Measurements from ENCODE around the gene VENTX. TPM values are rescaled to one million over a fixed set of nuclear protein-coding genes. Genes with fewer than 3 reads are reported as not detected.

The VENTX gene
- total RNA-seq, 1 donor from 2014 or later: not detected

GRCh38 chr10:133206356-133207040, 31.2 kb upstream of the VENTX start:
- intact Hi-C loops (cut with micrococcal nuclease): no loop called here
- Mint-ChIP-seq H3K4me3 (ENCODE audit: low read depth) (no peak overlapping the region), H3K27me3 (ENCODE audit: low read depth) (no peaks in the 10 kb centered on the region), H3K27ac (no peak overlapping the region), H3K4me1 (ENCODE audit: low read depth) (peaks cover 2% of the 10 kb centered on the region), H3K36me3 (ENCODE audit: low read depth) (no peaks in the 10 kb centered on the region), H3K9me3 (no peaks in the 10 kb centered on the region)
- DNase-seq (ENCODE audit: low spot score): no peak

GRCh38 chr10:133207041-133207600, 30.5 kb upstream of the VENTX start:
- DNase-seq (ENCODE audit: low spot score): no peak
- no peak overlapping the region for H3K4me3 Mint-ChIP-seq (ENCODE audit: low read depth)
- no peaks in the 10 kb centered on the region for H3K27me3 Mint-ChIP-seq (ENCODE audit: low read depth)
- intact Hi-C loops (cut with micrococcal nuclease): no loop called here
- H3K36me3 Mint-ChIP-seq (ENCODE audit: low read depth): no peaks in the 10 kb centered on the region
- H3K27ac Mint-ChIP-seq: no peak overlapping the region
- H3K4me1 Mint-ChIP-seq (ENCODE audit: low read depth): peaks cover 2% of the 10 kb centered on the region
- no peaks in the 10 kb centered on the region for H3K9me3 Mint-ChIP-seq

- intact Hi-C loops (cut with micrococcal nuclease): no loop called here
- Mint-ChIP-seq H3K27me3 (ENCODE audit: low read depth) (no peaks in the 10 kb centered on the region), H3K27ac (no peak overlapping the region), H3K4me3 (ENCODE audit: low read depth) (no peak overlapping the region), H3K9me3 (no peaks in the 10 kb centered on the region), H3K4me1 (ENCODE audit: low read depth) (peaks cover 2% of the 10 kb centered on the region), H3K36me3 (ENCODE audit: low read depth) (no peaks in the 10 kb centered on the region)
- no peak for DNase-seq (ENCODE audit: low spot score)
Measured at GRCh38 chr10:133207627-133208026, 30.0 kb upstream of the VENTX start.

GRCh38 chr10:133208466-133208865, 29.2 kb upstream of the VENTX start:
- Mint-ChIP-seq H3K27me3 (ENCODE audit: low read depth) (no peaks in the 10 kb centered on the region), H3K9me3 (no peaks in the 10 kb centered on the region), H3K4me3 (ENCODE audit: low read depth) (no peak overlapping the region), H3K36me3 (ENCODE audit: low read depth) (no peaks in the 10 kb centered on the region), H3K27ac (no peak overlapping the region), H3K4me1 (ENCODE audit: low read depth) (peaks cover 2% of the 10 kb centered on the region)
- no peak for DNase-seq (ENCODE audit: low spot score)
- intact Hi-C loops (cut with micrococcal nuclease): no loop called here

- no peak for DNase-seq (ENCODE audit: low spot score)
- no peaks in the 10 kb centered on the region for H3K36me3 Mint-ChIP-seq (ENCODE audit: low read depth)
- no peak overlapping the region for H3K27ac Mint-ChIP-seq
Measured at GRCh38 chr10:133209117-133209516, 28.5 kb upstream of the VENTX start.

GRCh38 chr10:133209641-133210040, 28.0 kb upstream of the VENTX start:
- Mint-ChIP-seq H3K9me3 (no peaks in the 10 kb centered on the region), H3K4me3 (ENCODE audit: low read depth) (no peak overlapping the region), H3K27ac (no peak overlapping the region), H3K27me3 (ENCODE audit: low read depth) (no peaks in the 10 kb centered on the region), H3K4me1 (ENCODE audit: low read depth) (peaks cover 2% of the 10 kb centered on the region), H3K36me3 (ENCODE audit: low read depth) (no peaks in the 10 kb centered on the region)
- intact Hi-C loops (cut with micrococcal nuclease): no loop called here
- DNase-seq (ENCODE audit: low spot score): no peak

More at GRCh38 chr10:133209117-133209516, 28.5 kb upstream of the VENTX start:
- no peak overlapping the region for H3K4me3 Mint-ChIP-seq (ENCODE audit: low read depth)
- intact Hi-C loops (cut with micrococcal nuclease): no loop called here
- H3K27me3 Mint-ChIP-seq (ENCODE audit: low read depth): no peaks in the 10 kb centered on the region
- H3K4me1 Mint-ChIP-seq (ENCODE audit: low read depth): peaks cover 2% of the 10 kb centered on the region
- no peaks in the 10 kb centered on the region for H3K9me3 Mint-ChIP-seq

GRCh38 chr10:133210398-133211140, 27.1 kb upstream of the VENTX start:
- peaks cover 2% of the 10 kb centered on the region for H3K4me1 Mint-ChIP-seq (ENCODE audit: low read depth)
- H3K27me3 Mint-ChIP-seq (ENCODE audit: low read depth): no peaks in the 10 kb centered on the region
- H3K27ac Mint-ChIP-seq: no peak overlapping the region
- H3K9me3 Mint-ChIP-seq: no peaks in the 10 kb centered on the region
- H3K36me3 Mint-ChIP-seq (ENCODE audit: low read depth): no peaks in the 10 kb centered on the region
- DNase-seq (ENCODE audit: low spot score): no peak
- intact Hi-C loops (cut with micrococcal nuclease): no loop called here
- H3K4me3 Mint-ChIP-seq (ENCODE audit: low read depth): no peak overlapping the region

- no peaks in the 10 kb centered on the region for H3K9me3 Mint-ChIP-seq
- intact Hi-C loops (cut with micrococcal nuclease): no loop called here
- H3K4me3 Mint-ChIP-seq (ENCODE audit: low read depth): no peak overlapping the region
- no peaks in the 10 kb centered on the region for H3K27me3 Mint-ChIP-seq (ENCODE audit: low read depth)
- H3K36me3 Mint-ChIP-seq (ENCODE audit: low read depth): no peaks in the 10 kb centered on the region
- no peak for DNase-seq (ENCODE audit: low spot score)
- peaks cover 2% of the 10 kb centered on the region for H3K4me1 Mint-ChIP-seq (ENCODE audit: low read depth)
- H3K27ac Mint-ChIP-seq: no peak overlapping the region
Measured at GRCh38 chr10:133211141-133211830, 26.4 kb upstream of the VENTX start.

GRCh38 chr10:133211959-133212852, 25.4 kb upstream of the VENTX start:
- Mint-ChIP-seq H3K27ac (no peak overlapping the region), H3K4me1 (ENCODE audit: low read depth) (peaks cover 2% of the 10 kb centered on the region), H3K27me3 (ENCODE audit: low read depth) (no peaks in the 10 kb centered on the region), H3K36me3 (ENCODE audit: low read depth) (no peaks in the 10 kb centered on the region), H3K9me3 (no peaks in the 10 kb centered on the region), H3K4me3 (ENCODE audit: low read depth) (no peak overlapping the region)
- intact Hi-C loops (cut with micrococcal nuclease): no loop called here
- DNase-seq (ENCODE audit: low spot score): no peak

- Mint-ChIP-seq H3K36me3 (ENCODE audit: low read depth) (no peaks in the 10 kb centered on the region), H3K27me3 (ENCODE audit: low read depth) (no peaks in the 10 kb centered on the region), H3K4me1 (ENCODE audit: low read depth) (peaks cover 2% of the 10 kb centered on the region), H3K9me3 (no peaks in the 10 kb centered on the region), H3K4me3 (ENCODE audit: low read depth) (no peak overlapping the region), H3K27ac (no peak overlapping the region)
- intact Hi-C loops (cut with micrococcal nuclease): no loop called here
- no peak for DNase-seq (ENCODE audit: low spot score)
Measured at GRCh38 chr10:133212853-133213494, 24.7 kb upstream of the VENTX start.

- Mint-ChIP-seq H3K4me3 (ENCODE audit: low read depth) (no peak overlapping the region), H3K36me3 (ENCODE audit: low read depth) (no peaks in the 10 kb centered on the region), H3K9me3 (no peaks in the 10 kb centered on the region), H3K27ac (no peak overlapping the region), H3K27me3 (ENCODE audit: low read depth) (no peaks in the 10 kb centered on the region), H3K4me1 (ENCODE audit: low read depth) (peaks cover 2% of the 10 kb centered on the region)
- DNase-seq (ENCODE audit: low spot score): no peak
- intact Hi-C loops (cut with micrococcal nuclease): no loop called here
Measured at GRCh38 chr10:133213641-133214467, 23.8 kb upstream of the VENTX start.

Measured in activated T-helper 2 cell treated with anti-CD3 and anti-CD28 coated beads, Interferon-gamma antibody, Interleukin-2, Interleukin-4, amounts not matched to agents 10 μg/mL and 5 μg/mL and 100 μg/mL, durations not matched to agents 14 hours and 24 hours and 36 hours (primary cell).